ENCODE results near the gene DTHD1. TPM values are rescaled to one million over a fixed set of nuclear protein-coding genes. Genes with fewer than 3 reads are reported as not detected.

DTHD1 gene
- total RNA-seq, 4 donors from 2014 or later, result 0.19 to 1.0 (median 0.30) TPM

DNA sequence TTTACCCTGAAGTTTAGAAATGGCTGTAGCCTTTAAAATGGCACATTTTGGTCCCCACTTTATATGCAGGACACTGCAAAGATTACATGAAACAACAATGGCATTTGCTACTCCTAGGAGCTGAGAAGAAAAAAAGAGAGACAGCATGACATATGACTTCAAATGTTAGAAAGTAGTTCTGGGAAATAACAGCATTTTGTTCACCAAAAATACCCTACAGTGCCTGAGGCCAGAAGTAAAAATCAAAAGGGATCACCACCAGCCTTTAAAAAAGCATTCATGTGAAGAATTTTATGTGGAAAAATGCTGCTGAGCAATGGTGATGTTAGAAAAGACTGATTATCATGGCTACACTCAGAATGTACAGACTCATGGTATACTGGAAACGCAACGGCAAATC lies 110.0 kb downstream of the DTHD1 start:
- TF ChIP-seq, protein P1, sequence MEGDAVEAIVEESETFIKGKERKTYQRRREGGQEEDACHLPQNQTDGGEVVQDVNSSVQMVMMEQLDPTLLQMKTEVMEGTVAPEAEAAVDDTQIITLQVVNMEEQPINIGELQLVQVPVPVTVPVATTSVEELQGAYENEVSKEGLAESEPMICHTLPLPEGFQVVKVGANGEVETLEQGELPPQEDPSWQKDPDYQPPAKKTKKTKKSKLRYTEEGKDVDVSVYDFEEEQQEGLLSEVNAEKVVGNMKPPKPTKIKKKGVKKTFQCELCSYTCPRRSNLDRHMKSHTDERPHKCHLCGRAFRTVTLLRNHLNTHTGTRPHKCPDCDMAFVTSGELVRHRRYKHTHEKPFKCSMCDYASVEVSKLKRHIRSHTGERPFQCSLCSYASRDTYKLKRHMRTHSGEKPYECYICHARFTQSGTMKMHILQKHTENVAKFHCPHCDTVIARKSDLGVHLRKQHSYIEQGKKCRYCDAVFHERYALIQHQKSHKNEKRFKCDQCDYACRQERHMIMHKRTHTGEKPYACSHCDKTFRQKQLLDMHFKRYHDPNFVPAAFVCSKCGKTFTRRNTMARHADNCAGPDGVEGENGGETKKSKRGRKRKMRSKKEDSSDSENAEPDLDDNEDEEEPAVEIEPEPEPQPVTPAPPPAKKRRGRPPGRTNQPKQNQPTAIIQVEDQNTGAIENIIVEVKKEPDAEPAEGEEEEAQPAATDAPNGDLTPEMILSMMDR (IDR thresholded peaks at IDR 0.05), result no peak
- no peak for TF ChIP-seq POLR2A (IDR thresholded peaks at IDR 0.05)
- Histone ChIP-seq H3K4me1 (no peaks in the 10 kb centered on the region), H3K36me3 (no peaks in the 10 kb centered on the region), H3K9me3 (no peaks in the 10 kb centered on the region), H3K27me3 (peaks cover 0 to 14% (median 0%) of the 10 kb centered on the region in 4 donors), H3K4me3 (no peak overlapping the region), H3K27ac (no peak overlapping the region)
- intact Hi-C loops (cut with DNase I), result no loop called here
- DNase-seq, result no peak
- 35 to 44% methylated on average over 2 of the region's 2 CpGs for WGBS, 2 donors

- no peak for DNase-seq
- intact Hi-C loops (cut with DNase I), result no loop called here
- H3K27me3 ChIP-seq, result peaks cover 0 to 14% (median 0%) of the 10 kb centered on the region in 4 donors
Observed at GRCh38 chr4:36392024-36392423, 110.6 kb downstream of the DTHD1 start.

GRCh38 chr4:36392916-36393315 lies 111.5 kb downstream of the DTHD1 start:
- Histone ChIP-seq H3K4me3 (no peak overlapping the region), H3K27me3 (peaks cover 0 to 11% (median 0%) of the 10 kb centered on the region in 4 donors), H3K4me1 (no peaks in the 10 kb centered on the region), H3K9me3 (no peaks in the 10 kb centered on the region), H3K36me3 (no peaks in the 10 kb centered on the region), H3K27ac (no peak overlapping the region)
- TF ChIP-seq, protein P1 (IDR thresholded peaks at IDR 0.05), result no peak
- no peak for TF ChIP-seq POLR2A (IDR thresholded peaks at IDR 0.05)
- WGBS, 2 donors, result 68 to 76% methylated on average over 4 of the region's 4 CpGs
- no peak for DNase-seq
- intact Hi-C loops (cut with DNase I), result no loop called here

More at GRCh38 chr4:36392024-36392423, 110.6 kb downstream of the DTHD1 start:
- Histone ChIP-seq H3K27ac (no peak overlapping the region), H3K36me3 (no peaks in the 10 kb centered on the region), H3K9me3 (no peaks in the 10 kb centered on the region), H3K4me3 (no peak overlapping the region), H3K4me1 (no peaks in the 10 kb centered on the region)
- TF ChIP-seq, protein P1 (IDR thresholded peaks at IDR 0.05), result no peak
- no peak for TF ChIP-seq POLR2A (IDR thresholded peaks at IDR 0.05)
- 30 to 44% methylated on average over 1 of the region's 1 CpG for WGBS, 2 donors

Other genes with a start within 250 kb of the DTHD1 start
- 10 to 100 TPM; 28.5 to 65.8 (median 46.9) TPM for gene ARAP2, start 37.1 kb upstream of the DTHD1 start, total RNA-seq